GM21515 (cell line): ENCODE results near the gene HSP90AB1.

Source experiments
- ATAC-seq: cut with Tn5 transposase; IDR thresholded peaks from one replicate; pipeline ENCODE4 v1.9.1; 2021; ENCODE audit not compliant: unreplicated experiment

The HSP90AB1 gene

GRCh38 chr6:44235269-44235668 lies 11.6 kb upstream of the HSP90AB1 start:
- no peak for ATAC-seq

GRCh38 chr6:44235891-44236516 lies 10.9 kb upstream of the HSP90AB1 start:
- no peak for ATAC-seq

GRCh38 chr6:44237021-44237812 lies 9.7 kb upstream of the HSP90AB1 start:
- peak; percentile 41 for ATAC-seq

GRCh38 chr6:44237813-44238433 lies 9.0 kb upstream of the HSP90AB1 start:
- peak; percentile 80 for ATAC-seq

- no peak for ATAC-seq
Measured at GRCh38 chr6:44238687-44239350, 8.1 kb upstream of the HSP90AB1 start.

- no peak for ATAC-seq
Measured at GRCh38 chr6:44243345-44243744, 3.6 kb upstream of the HSP90AB1 start.

- ATAC-seq: no peak
Measured at GRCh38 chr6:44245391-44245911, 1.4 kb upstream of the HSP90AB1 start.

- peak; percentile 44 for ATAC-seq
Measured at GRCh38 chr6:44245912-44246662, 814 bp upstream of the HSP90AB1 start.

- peak; percentile 30 for ATAC-seq
Measured at GRCh38 chr6:44247338-44248302, 719 bp downstream of the HSP90AB1 start.

GRCh38 chr6:44248579-44248978 lies 1.7 kb downstream of the HSP90AB1 start:
- ATAC-seq: no peak

GRCh38 chr6:44249082-44249748 lies 2.3 kb downstream of the HSP90AB1 start:
- ATAC-seq: no peak

- no peak for ATAC-seq
Measured at GRCh38 chr6:44250067-44250717, 3.3 kb downstream of the HSP90AB1 start.

GRCh38 chr6:44250718-44251123 lies 3.8 kb downstream of the HSP90AB1 start:
- no peak for ATAC-seq

- ATAC-seq: no peak
Measured at GRCh38 chr6:44251576-44252524, 4.9 kb downstream of the HSP90AB1 start.

- no peak for ATAC-seq
Measured at GRCh38 chr6:44253307-44254101, 6.6 kb downstream of the HSP90AB1 start.
